Measurements from ENCODE around the gene SPON1. TPM values are rescaled to one million over a fixed set of nuclear protein-coding genes. Genes with fewer than 3 reads are reported as not detected.
"Not testable (repeated sequence)": the region's sequence is repeated elsewhere in the genome, so short reads cannot be mapped to it uniquely, and the experiment has no call there.

Gene SPON1
- total and polyA plus RNA-seq, 4 donors = 0.72 to 4.9 (median 1.2) TPM

- H3K9me3 ChIP-seq (ENCODE audit: control insufficient read depth in 4 of 4, low read length in 3 of 4) = no peaks in the 10 kb centered on the region
- TF ChIP-seq FOXA2 (IDR thresholded peaks at IDR 0.05) (no peak), ZBTB33 (IDR thresholded peaks at IDR 0.05) (no peak), JUND (IDR thresholded peaks at IDR 0.05) (no peak), HNF4A (conservative IDR thresholded peaks at IDR 0.05) (no peak), TAF1 (conservative IDR thresholded peaks at IDR 0.05) (no peak), FOXA1 (IDR thresholded peaks at IDR 0.05) (no peak), HNF4G (IDR thresholded peaks at IDR 0.05) (no peak), RAD21 (IDR thresholded peaks at IDR 0.05) (no peak), GABPA (IDR thresholded peaks at IDR 0.05 in 1 of 2, conservative IDR thresholded peaks at IDR 0.05 in 1 of 2) (no peak), RXRA (IDR thresholded peaks at IDR 0.05) (no peak), NR2F2 (IDR thresholded peaks at IDR 0.05) (no peak), MAX (IDR thresholded peaks at IDR 0.05) (no peak), CTCF (IDR thresholded peaks at IDR 0.05; ENCODE audit: low read depth, low read length, missing input control) (no peak), EGR1 (IDR thresholded peaks at IDR 0.05; ENCODE audit: low read depth in 2 of 2) (no peak), YY1 (IDR thresholded peaks at IDR 0.05) (no peak), ATF3 (IDR thresholded peaks at IDR 0.05) (no peak), REST (IDR thresholded peaks at IDR 0.05) (no peak), SP1 (IDR thresholded peaks at IDR 0.05) (no peak)
- H3K27me3 ChIP-seq (ENCODE audit: control insufficient read depth in 4 of 4, insufficient read depth in 4 of 4, low read length in 3 of 4) = peaks cover 0 to 14% (median 0%) of the 10 kb centered on the region in 4 donors
- no peaks in the 10 kb centered on the region for H3K4me1 ChIP-seq (ENCODE audit: control insufficient read depth in 4 of 4, insufficient read depth in 4 of 4, low read length in 3 of 4)
- DNase-seq (ENCODE audit: low spot score) = no peak
- no peak overlapping the region for H3K9ac ChIP-seq (ENCODE audit: low read depth in 1 of 2, low read length in 2 of 2)
- H3K36me3 ChIP-seq (ENCODE audit: control insufficient read depth in 4 of 4, insufficient read depth in 3 of 4, low read depth in 1 of 4, low read length in 3 of 4) = no peaks in the 10 kb centered on the region
- H3K4me3 ChIP-seq (ENCODE audit: low read depth in 1 of 3, low read length in 3 of 3) = no peak overlapping the region
- WGBS = 40% methylated on average over 5 of the region's 5 CpGs
- H3K27ac ChIP-seq (ENCODE audit: low read depth in 1 of 2, low read length in 2 of 2) = no peak overlapping the region
Measured at GRCh38 chr11:14082338-14082737, 119.8 kb downstream of the SPON1 start.

- WGBS = 70% methylated on average over 2 of the region's 2 CpGs
- not testable (repeated sequence) for H3K9ac ChIP-seq (ENCODE audit: low read depth in 1 of 2, low read length in 2 of 2); H3K27ac ChIP-seq (ENCODE audit: low read depth in 1 of 2, low read length in 2 of 2); H3K36me3 ChIP-seq (ENCODE audit: control insufficient read depth in 4 of 4, insufficient read depth in 3 of 4, low read depth in 1 of 4, low read length in 3 of 4); H3K4me3 ChIP-seq (ENCODE audit: low read depth in 1 of 3, low read length in 3 of 3); DNase-seq (ENCODE audit: low spot score); H3K4me1 ChIP-seq (ENCODE audit: control insufficient read depth in 4 of 4, insufficient read depth in 4 of 4, low read length in 3 of 4); H3K9me3 ChIP-seq (ENCODE audit: control insufficient read depth in 4 of 4, low read length in 3 of 4); H3K27me3 ChIP-seq (ENCODE audit: control insufficient read depth in 4 of 4, insufficient read depth in 4 of 4, low read length in 3 of 4)
Measured at GRCh38 chr11:14088861-14089260, 126.3 kb downstream of the SPON1 start.
